ENCODE data around the gene CLTC.

CLTC gene

GRCh38 chr17:59688008-59688407 is 68.3 kb downstream of the CLTC start:
- DNase-seq, result no peak

- DNase-seq, result no peak
These were observed 68.8 kb downstream of the CLTC start for GRCh38 chr17:59688496-59688895.

- DNase-seq, result no peak
These were observed 73.9 kb downstream of the CLTC start for GRCh38 chr17:59693582-59693981.

- DNase-seq, result no peak
These were observed 74.6 kb downstream of the CLTC start for GRCh38 chr17:59694344-59694743.

- DNase-seq, result peak; percentile 11
These were observed 76.4 kb downstream of the CLTC start for GRCh38 chr17:59695945-59696681.

- DNase-seq, result no peak
These were observed 77.1 kb downstream of the CLTC start for GRCh38 chr17:59696682-59697277.

- no peak for DNase-seq
These were observed 78.4 kb downstream of the CLTC start for GRCh38 chr17:59698143-59698542.

- DNase-seq, result no peak
These were observed 79.5 kb downstream of the CLTC start for GRCh38 chr17:59699218-59699617.

- DNase-seq, result no peak
These were observed 80.1 kb downstream of the CLTC start for GRCh38 chr17:59699786-59700185.

GRCh38 chr17:59702304-59702703 is 82.6 kb downstream of the CLTC start:
- DNase-seq, result no peak

GRCh38 chr17:59707149-59707970 is 87.7 kb downstream of the CLTC start, which contains the start of the genes PTRH2 and VMP1:
TSS of gene PTRH2 (minus strand) at chr17:59707430. CDS start at chr17:59697978, 9,452 bp downstream.
TSS of gene VMP1 (plus strand) at chr17:59707654. CDS start at chr17:59731447, 23,793 bp downstream.
- DNase-seq, result peak; percentile 100

- DNase-seq, result no peak
These were observed 88.3 kb downstream of the CLTC start for GRCh38 chr17:59707971-59708430.

GRCh38 chr17:59711936-59712335 is 92.2 kb downstream of the CLTC start:
- DNase-seq, result no peak

GRCh38 chr17:59712862-59713261 is 93.2 kb downstream of the CLTC start:
- no peak for DNase-seq

- no peak for DNase-seq
These were observed 94.6 kb downstream of the CLTC start for GRCh38 chr17:59714255-59714654.

- no peak for DNase-seq
These were observed 96.7 kb downstream of the CLTC start for GRCh38 chr17:59716427-59716826.

- no peak for DNase-seq
These were observed 99.8 kb downstream of the CLTC start for GRCh38 chr17:59719526-59719925.

- no peak for DNase-seq
These were observed 102.9 kb downstream of the CLTC start for GRCh38 chr17:59722623-59723022.

- no peak for DNase-seq
These were observed 103.3 kb downstream of the CLTC start for GRCh38 chr17:59723041-59723440.

- DNase-seq, result no peak
These were observed 103.9 kb downstream of the CLTC start for GRCh38 chr17:59723607-59724006.

- no peak for DNase-seq
These were observed 106.0 kb downstream of the CLTC start for GRCh38 chr17:59725691-59726090.

GRCh38 chr17:59727817-59728533 is 108.3 kb downstream of the CLTC start:
- no peak for DNase-seq

All from fibroblast of upper back skin (primary cell).